Adrenal gland (tissue), 5 donors: ENCODE measurements around the gene RTP5.

Experiments used
- CTCF ChIP-seq, 6 experiments: fragments of 450-650 bp in 4 of 6; fragments of 200-600 bp in 2 of 6; sonication (generic) in 1 of 6; IDR thresholded peaks; 1 replicate in 5 of 6; 2 replicates in 1 of 6; pipeline versions ENCODE4 v1.5.1 to v1.8.0; 2016 to 2021; ENCODE audit warnings: antibody characterized with exemption in 6 of 6, mild to moderate bottlenecking in 2 of 6, moderate library complexity in 1 of 6
- POLR2A ChIP-seq, 2 donors: fragments of 450-650 bp; IDR thresholded peaks; one replicate each; pipeline ENCODE4 v1.6.1; 2017; ENCODE audit warnings: antibody characterized with exemption in 2 of 2, mild to moderate bottlenecking in 2 of 2, moderate library complexity in 1 of 2
- donor health status: DM: no; HTN: no; CAD: no.

DNA sequence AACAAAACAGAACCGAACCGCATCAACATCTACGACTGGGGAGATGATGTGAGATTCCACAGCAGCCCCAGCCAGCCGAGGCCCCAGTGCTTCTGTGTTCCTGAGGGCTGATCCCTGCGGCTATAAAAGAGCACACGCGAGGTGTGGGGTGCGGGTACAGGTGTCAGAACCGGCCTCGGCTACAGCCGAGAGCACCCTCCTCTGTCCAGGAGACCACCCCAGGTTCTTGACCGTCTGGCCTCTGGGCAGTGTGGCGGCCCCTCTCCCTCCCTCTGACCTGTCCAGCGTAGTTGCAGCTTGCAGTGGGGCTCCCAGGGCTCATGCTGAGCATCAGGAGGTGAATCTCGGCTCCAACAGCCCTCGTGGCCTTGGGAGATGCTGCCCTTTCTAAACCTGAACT lies 23.7 kb downstream of the RTP5 start:
- no peak for TF ChIP-seq CTCF (IDR thresholded peaks at IDR 0.05)
- TF ChIP-seq POLR2A (IDR thresholded peaks at IDR 0.05) = no peak
